Anterior cingulate cortex (tissue), 58 donors: ENCODE results near the gene ORC4.

Experiments used
- DNase-seq, 58 donors: peaks; one replicate each; lab custom pipeline; 2025; lab: John Stamatoyannopoulos, UW

ORC4 gene

GRCh38 chr2:148020111-148021058, at the start of gene ORC4:
Gene ORC4, minus strand, starts transcription at chr2:148020737. Its CDS starts 44,779 bp downstream, at chr2:147975958.
- peak; percentile 87 to 99 (median 97) for DNase-seq

- DNase-seq = no peak
Measured at GRCh38 chr2:148067801-148068200, 47.3 kb upstream of the ORC4 start.

- no peak for DNase-seq
Measured at GRCh38 chr2:148065936-148066335, 45.4 kb upstream of the ORC4 start.

GRCh38 chr2:148063633-148064032, 43.1 kb upstream of the ORC4 start:
- DNase-seq = no peak

DNA sequence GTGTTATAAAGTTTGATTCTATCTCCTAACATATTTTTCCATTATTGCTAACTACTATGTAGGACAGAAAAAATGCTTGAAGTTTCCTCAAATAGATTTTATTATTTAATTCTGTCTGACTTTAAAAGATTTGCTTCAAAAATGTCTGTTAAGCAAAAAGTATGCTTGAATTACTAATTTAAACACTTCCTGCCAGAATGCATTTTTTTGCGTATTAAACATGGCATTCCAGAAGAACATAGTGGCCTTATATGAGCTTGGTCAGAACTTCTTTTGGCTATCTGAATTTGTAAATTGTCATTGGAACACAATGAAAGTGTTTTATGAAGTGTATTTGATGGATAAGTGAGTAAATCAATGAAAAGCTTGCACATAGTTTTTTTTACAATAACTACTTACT, 38.1 kb upstream of the ORC4 start:
- no peak for DNase-seq

GRCh38 chr2:148052687-148053086, 32.1 kb upstream of the ORC4 start:
- no peak for DNase-seq

- DNase-seq = no peak
Measured at GRCh38 chr2:148049284-148049683, 28.7 kb upstream of the ORC4 start.

GRCh38 chr2:148048475-148049221, 28.1 kb upstream of the ORC4 start:
- no peak for DNase-seq

DNA sequence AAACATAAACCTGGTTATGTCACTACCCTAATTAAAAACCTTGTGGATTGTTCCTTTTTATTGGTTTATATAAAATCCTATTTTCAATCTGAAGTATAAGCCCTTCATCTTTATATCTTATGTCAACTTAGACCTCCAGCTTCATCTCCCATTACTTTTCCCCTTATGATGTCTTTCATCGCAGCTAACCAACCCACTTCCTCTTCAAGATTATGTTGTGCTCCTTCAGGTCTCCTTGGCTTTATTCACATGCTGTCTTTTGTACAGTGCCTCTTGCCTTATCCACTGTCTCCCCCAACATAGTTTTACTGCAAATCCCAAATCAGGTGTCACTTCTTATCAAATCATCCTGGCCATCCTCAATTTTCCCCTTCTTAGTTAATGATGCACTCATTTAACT, 26.3 kb upstream of the ORC4 start:
- DNase-seq = no peak

- DNase-seq = no peak
Measured at GRCh38 chr2:148044322-148044721, 23.8 kb upstream of the ORC4 start.

DNA sequence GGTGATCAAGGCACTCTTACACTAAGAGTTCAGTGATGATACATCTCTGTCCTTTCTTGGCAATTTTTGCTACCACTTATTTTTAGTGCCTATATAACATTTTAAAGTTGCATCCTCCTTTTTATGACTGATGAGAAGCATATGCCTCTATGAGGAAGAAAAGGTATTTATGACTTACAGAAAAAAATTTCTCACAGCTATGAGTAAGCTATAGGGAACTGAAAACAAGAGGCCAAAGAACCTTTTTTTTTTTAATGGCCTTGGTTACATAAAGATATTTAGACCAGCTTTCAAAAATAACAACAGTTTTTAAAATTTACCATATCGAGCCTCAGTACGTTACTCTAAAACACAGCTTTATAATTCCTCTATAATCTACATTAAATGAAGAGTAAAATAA, 21.7 kb upstream of the ORC4 start:
- DNase-seq = no peak

GRCh38 chr2:148039783-148040182, 19.2 kb upstream of the ORC4 start:
- no peak for DNase-seq

GRCh38 chr2:148032215-148032614, 11.7 kb upstream of the ORC4 start:
- DNase-seq = no peak

DNA sequence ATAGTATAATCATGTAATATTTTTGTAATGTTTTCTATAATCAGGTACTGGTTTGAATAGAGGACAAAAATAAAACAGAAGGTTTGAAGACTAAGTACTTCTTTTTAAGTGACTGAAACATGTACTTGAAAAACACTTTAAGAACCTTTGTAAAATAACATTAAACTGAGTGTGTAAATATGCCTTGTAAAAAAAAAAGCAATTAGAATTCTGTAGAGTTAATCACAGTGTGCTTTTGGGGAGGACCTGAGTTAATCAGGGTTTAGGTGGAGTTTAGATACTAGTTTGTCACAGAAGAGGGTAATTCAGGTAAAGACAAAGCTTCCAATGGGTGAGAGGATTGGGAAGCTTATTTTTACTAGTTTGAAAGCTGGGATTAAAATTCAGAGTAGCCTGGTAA, 10.6 kb upstream of the ORC4 start:
- no peak for DNase-seq

GRCh38 chr2:148028781-148029180, 8.2 kb upstream of the ORC4 start:
- DNase-seq = no peak

GRCh38 chr2:148027822-148028221, 7.3 kb upstream of the ORC4 start:
- no peak for DNase-seq

DNA sequence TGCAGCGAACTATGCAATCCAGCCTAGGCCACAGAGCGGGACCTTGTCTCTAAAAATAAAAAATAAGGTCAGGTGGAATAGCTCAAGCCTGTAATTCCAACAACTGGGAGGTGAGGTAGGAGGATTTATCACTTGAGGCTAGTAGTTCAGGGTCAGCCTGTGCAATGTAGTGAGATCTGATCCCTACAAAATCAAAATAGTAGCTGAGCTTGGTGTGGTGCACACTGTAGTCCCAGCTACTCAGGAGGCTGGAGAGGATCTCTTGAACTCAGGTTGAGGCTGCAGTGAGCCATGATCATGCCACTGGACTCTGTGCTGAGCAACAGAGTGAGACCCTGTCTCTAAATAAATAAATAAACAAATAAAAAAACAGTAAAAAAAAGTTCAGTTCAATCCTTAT, 6.0 kb upstream of the ORC4 start:
- DNase-seq = no peak

DNA sequence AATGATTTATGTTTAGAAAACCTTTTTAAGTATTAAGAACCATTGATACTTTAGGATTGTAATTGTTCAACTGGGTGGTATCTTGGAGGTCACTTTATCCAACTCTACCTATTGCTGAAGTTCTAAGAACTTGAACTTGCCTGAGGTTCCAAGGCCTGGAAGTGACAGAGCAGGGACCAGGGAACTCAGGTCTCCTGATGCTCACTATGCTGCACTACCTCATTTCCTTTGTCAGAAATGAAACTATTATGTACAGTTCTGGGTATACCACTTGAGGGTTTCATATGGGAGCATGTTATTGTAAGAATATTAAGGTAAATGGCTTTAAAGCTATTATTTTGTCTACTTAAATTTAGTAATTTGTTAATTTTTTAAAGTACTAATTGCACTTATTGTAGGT, 3.3 kb upstream of the ORC4 start:
- DNase-seq = no peak

- no peak for DNase-seq
Measured at GRCh38 chr2:148022882-148023281, 2.3 kb upstream of the ORC4 start.

DNA sequence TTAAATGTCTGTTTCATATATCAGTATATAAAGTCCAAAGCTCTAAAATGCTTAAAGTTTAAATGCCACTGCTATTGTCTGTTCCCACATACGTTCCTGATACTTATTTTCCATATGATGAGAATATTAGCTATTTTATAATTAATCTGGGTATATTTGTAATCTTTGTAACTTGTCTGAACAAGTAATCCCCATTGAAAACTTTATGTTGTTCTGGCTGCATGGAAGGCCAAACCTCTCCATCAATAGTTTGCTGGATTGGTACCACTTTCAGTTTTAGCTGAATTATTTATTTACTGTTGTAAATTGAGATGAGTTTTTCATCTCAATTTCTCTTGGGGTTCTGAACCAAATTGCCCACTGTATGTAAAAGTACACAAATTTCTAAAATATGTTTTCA, 1.8 kb upstream of the ORC4 start:
- DNase-seq = no peak

- DNase-seq = peak in 3 of 58 donors; percentile 1 to 20 (median 19)
Measured at GRCh38 chr2:148021886-148022285, 1.3 kb upstream of the ORC4 start.
